Measurements from ENCODE around the gene STARD7. TPM values are rescaled to one million over a fixed set of nuclear protein-coding genes. Genes with fewer than 3 reads are reported as not detected.

Gene STARD7
- total and polyA plus RNA-seq, 10 of the 15 experiments (the other 5 are each of a cell fraction or from before 2014, with no cell fraction given): 85.4 to 237 (median 153) TPM

- Histone ChIP-seq H3K4me3 (no peak overlapping the region), H3K4me1 (ENCODE audit: control insufficient read depth, insufficient read depth, low read length) (peaks cover 21% of the 10 kb centered on the region), H4K20me1 (ENCODE audit: control insufficient read depth, insufficient read depth) (no peaks in the 10 kb centered on the region), H3K27ac (ENCODE audit: control insufficient read depth, insufficient read depth) (peak overlapping the region; percentile 50), H3K79me2 (ENCODE audit: control insufficient read depth, insufficient read depth, low read length) (no peaks in the 10 kb centered on the region), H3K9ac (ENCODE audit: control insufficient read depth, insufficient read depth, low read length) (no peak overlapping the region), H3K36me3 (ENCODE audit: control insufficient read depth in 2 of 2, insufficient read depth in 2 of 2, low read length in 1 of 2) (no peaks in the 10 kb centered on the region), H3K4me2 (ENCODE audit: control insufficient read depth, insufficient read depth) (peak overlapping the region; percentile 17), H3K27me3 (replicated peaks in 1 of 2; ENCODE audit: control insufficient read depth in 2 of 2, insufficient read depth in 2 of 2, low read length in 1 of 2) (no peaks in the 10 kb centered on the region), H2AFZ (ENCODE audit: control insufficient read depth, low read depth, low read length) (peak overlapping the region; percentile 25; the same call in 1 of the 2 replicates), H3K9me3 (replicated peaks; ENCODE audit: control insufficient read depth, insufficient read depth, low read length) (no peaks in the 10 kb centered on the region)
- ChIA-PET CTCF (interaction anchor here (0.8 to 5.6 kb wide), 21 partner anchors 8 to 275 kb away, joined by 3 to 76 read pairs (median 6); partner anchors contain the start of genes ASTL and STARD7), POLR2A (interaction anchor here (0.5 to 4.0 kb wide), 19 partner anchors 8 to 531 kb away, joined by 3 to 26 read pairs (median 4); partner anchors contain the start of gene STARD7), RAD21 (ENCODE audit: unreplicated experiment) (interaction anchor here (0.8 to 6.0 kb wide), 21 partner anchors 8 to 158 kb away, joined by 3 to 93 read pairs (median 7); partner anchors contain the start of genes ASTL, CIAO1, DUSP2 and STARD7), SMC1A (ENCODE audit: uncharacterized antibody, unreplicated experiment) (interaction anchor here (0.8 to 9.6 kb wide), 28 partner anchors 9 to 103 kb away, joined by 3 to 116 read pairs (median 6); partner anchors contain the start of gene STARD7)
- intact Hi-C loops (cut with micrococcal nuclease; ENCODE audit: unreplicated experiment) (no loop called here), in situ Hi-C loops (cut with MboI) (no loop called here)
- FAIRE-seq (peak; percentile 89), ATAC-seq (peak; percentile 99), DNase-seq (ENCODE audit: low read depth, low spot score) (peak; percentile 68)
- WGBS (ENCODE audit: insufficient coverage, insufficient replicate concordance, low lambda C conversion rate, missing lambda C conversion rate): 2% methylated on average over 4 of the region's 4 CpGs
- no TSS peak for BruUV-seq (replicated peaks)
- TF ChIP-seq RAD51 (IDR thresholded peaks at IDR 0.05) (no peak), SMAD5 (IDR thresholded peaks at IDR 0.05; ENCODE audit: low read depth) (no peak), NFYB (IDR thresholded peaks at IDR 0.05; ENCODE audit: insufficient read depth, low read depth, low read length) (no peak), NFYA (IDR thresholded peaks at IDR 0.05; ENCODE audit: borderline replicate concordance, low read depth, low read length) (no peak), BCL11A (IDR thresholded peaks at IDR 0.05; ENCODE audit: low read depth, low read length) (peak; percentile 50; the same call in 1 of the 2 replicates), NRF1 (conservative IDR thresholded peaks at IDR 0.05; ENCODE audit: low read depth, low read length) (peak; percentile 36), ATF7 (IDR thresholded peaks at IDR 0.05; ENCODE audit: low read depth) (0 out of 2 replicates have a peak, but pooled peaks have one; percentile 27), LARP7 (IDR thresholded peaks at IDR 0.05) (0 out of 2 replicates have a peak, but pooled peaks have one; percentile 64), EZH2 (IDR thresholded peaks at IDR 0.05; ENCODE audit: borderline replicate concordance, control insufficient read depth, low read depth, low read length) (no peak), GATAD2B (conservative IDR thresholded peaks at IDR 0.05; ENCODE audit: low read depth) (peak; percentile 55; the same call in 1 of the 2 replicates), CBFB (IDR thresholded peaks at IDR 0.05; ENCODE audit: low read depth) (no peak), ZNF24 (IDR thresholded peaks at IDR 0.05) (no peak), SUZ12 (IDR thresholded peaks at IDR 0.05; ENCODE audit: unreplicated experiment) (no peak), FOXK2 (IDR thresholded peaks at IDR 0.05) (no peak), CREM (IDR thresholded peaks at IDR 0.05; ENCODE audit: low read depth) (no peak), EED (IDR thresholded peaks at IDR 0.05; ENCODE audit: low read depth) (peak; percentile 64), SRF (IDR thresholded peaks at IDR 0.05; ENCODE audit: low read depth in 2 of 2, low read length in 2 of 2) (no peak), NR2C2 (IDR thresholded peaks at IDR 0.05; ENCODE audit: borderline replicate concordance, control insufficient read depth, insufficient read length, low read depth) (no peak), USF1 (IDR thresholded peaks at IDR 0.05; ENCODE audit: borderline replicate concordance, extremely low read length, insufficient read depth, low read depth, low read length) (no peak), RB1 (IDR thresholded peaks at IDR 0.05; ENCODE audit: borderline replicate concordance) (no peak), RAD21 (IDR thresholded peaks at IDR 0.05; ENCODE audit: insufficient read depth, low read depth, low read length) (peak; percentile 48), PRDM15 (CRISPR knock-in tag; IDR thresholded peaks at IDR 0.05) (no peak), NBN (IDR thresholded peaks at IDR 0.05) (peak; percentile 71)
Observed at GRCh38 chr2:96233880-96234316, 25.3 kb upstream of the STARD7 start.

All from GM12878 (cell line).